Glomerular visceral epithelial cell (primary cell): ENCODE results near the gene NKAIN4.
"Not testable (repeated sequence)": the region's sequence is repeated elsewhere in the genome, so short reads cannot be mapped to it uniquely, and the experiment has no call there.

Source experiments
- DNase-seq: peaks from one replicate; pipeline ENCODE4 v3.0.0-alpha.2; 2016; ENCODE audit errors: extremely low spot score

NKAIN4 gene

GRCh38 chr20:63258781-63259180 is 4.5 kb upstream of the NKAIN4 start:
- DNase-seq = no peak

- DNase-seq = no peak
These were observed 3.4 kb upstream of the NKAIN4 start for GRCh38 chr20:63257629-63258028.

GRCh38 chr20:63256954-63257353 is 2.7 kb upstream of the NKAIN4 start:
- DNase-seq = no peak

- no peak for DNase-seq
These were observed 1.9 kb upstream of the NKAIN4 start for GRCh38 chr20:63255931-63256704.

- no peak for DNase-seq
These were observed 532 bp upstream of the NKAIN4 start for GRCh38 chr20:63254606-63255384.

- no peak for DNase-seq
These were observed 628 bp downstream of the NKAIN4 start for GRCh38 chr20:63253438-63254231.

- DNase-seq = no peak
These were observed 1.2 kb downstream of the NKAIN4 start for GRCh38 chr20:63253065-63253437.

- DNase-seq = no peak
These were observed 2.0 kb downstream of the NKAIN4 start for GRCh38 chr20:63252284-63252711.

- DNase-seq = not testable (repeated sequence)
These were observed 2.9 kb downstream of the NKAIN4 start for GRCh38 chr20:63251350-63251749.

- DNase-seq = no peak
These were observed 4.4 kb downstream of the NKAIN4 start for GRCh38 chr20:63249891-63250290.

GRCh38 chr20:63248835-63249591 is 5.2 kb downstream of the NKAIN4 start:
- DNase-seq = peak; percentile 89

- no peak for DNase-seq
These were observed 6.5 kb downstream of the NKAIN4 start for GRCh38 chr20:63247671-63248228.

- DNase-seq = peak; percentile 68
These were observed 7.6 kb downstream of the NKAIN4 start for GRCh38 chr20:63246490-63247288.

- no peak for DNase-seq
These were observed 9.8 kb downstream of the NKAIN4 start for GRCh38 chr20:63244468-63244867.

GRCh38 chr20:63243604-63244247 is 10.5 kb downstream of the NKAIN4 start:
- no peak for DNase-seq

GRCh38 chr20:63242736-63243135 is 11.5 kb downstream of the NKAIN4 start:
- no peak for DNase-seq

GRCh38 chr20:63241272-63241671 is 13.0 kb downstream of the NKAIN4 start:
- no peak for DNase-seq

GRCh38 chr20:63240004-63240403 is 14.3 kb downstream of the NKAIN4 start:
- no peak for DNase-seq

- DNase-seq = no peak
These were observed 14.8 kb downstream of the NKAIN4 start for GRCh38 chr20:63239431-63239830.
